Glutamatergic neuron (in vitro differentiated cells): Measurements from ENCODE around the gene TXNDC15. TPM values are rescaled to one million over a fixed set of nuclear protein-coding genes. Genes with fewer than 3 reads are reported as not detected.

ENCODE experiments used
- DNase-seq: peaks from one replicate; pipeline ENCODE4 v3.0.0; 2022
- H3K27ac Mint-ChIP-seq: one replicate; pipeline ENCODE4 v1.8.0; 2020; ENCODE audit warnings: mild to moderate bottlenecking, mixed read lengths, inconsistent platforms; ENCODE audit not compliant: unreplicated experiment
- H3K27me3 Mint-ChIP-seq: one replicate; pipeline ENCODE4 v1.8.0; 2020; ENCODE audit warnings: mild to moderate bottlenecking, moderate library complexity, mixed read lengths, inconsistent platforms; ENCODE audit not compliant: unreplicated experiment
- H3K36me3 Mint-ChIP-seq: one replicate; pipeline ENCODE4 v1.8.0; 2020; ENCODE audit warnings: mild to moderate bottlenecking, mixed read lengths, inconsistent platforms; ENCODE audit not compliant: unreplicated experiment
- H3K4me1 Mint-ChIP-seq: one replicate; pipeline ENCODE4 v1.8.0; 2020; ENCODE audit warnings: mild to moderate bottlenecking, low read depth, mixed read lengths, inconsistent platforms; ENCODE audit not compliant: unreplicated experiment
- H3K4me3 Mint-ChIP-seq: one replicate; pipeline ENCODE4 v1.8.0; 2020; ENCODE audit warnings: mild to moderate bottlenecking, mixed read lengths, inconsistent platforms; ENCODE audit not compliant: unreplicated experiment
- H3K9me3 Mint-ChIP-seq: one replicate; pipeline ENCODE4 v1.8.0; 2020; ENCODE audit warnings: mild to moderate bottlenecking, moderate library complexity, mixed read lengths, inconsistent platforms; ENCODE audit not compliant: unreplicated experiment
- total RNA-seq: library from RNA; stranded (reverse); fragmentation: NEBNext Ultra II Directional; extraction: Animal tissue kit (Norgen Biotek cat#: 25700); gene quantifications from one replicate; pipeline ENCODE4 v1.2.1, GENCODE V29; 2021; ENCODE audit not compliant: unreplicated experiment
- TF ChIP-seq, protein P1 (sequence below): fragments of 200-600 bp; sonication (generic); IDR thresholded peaks from one replicate; pipeline ENCODE4 v1.5.0; 2021; ENCODE audit not compliant: partially characterized antibody, unreplicated experiment

The TXNDC15 gene
- total RNA-seq, 1 donor from 2014 or later: 57.5 TPM

DNA sequence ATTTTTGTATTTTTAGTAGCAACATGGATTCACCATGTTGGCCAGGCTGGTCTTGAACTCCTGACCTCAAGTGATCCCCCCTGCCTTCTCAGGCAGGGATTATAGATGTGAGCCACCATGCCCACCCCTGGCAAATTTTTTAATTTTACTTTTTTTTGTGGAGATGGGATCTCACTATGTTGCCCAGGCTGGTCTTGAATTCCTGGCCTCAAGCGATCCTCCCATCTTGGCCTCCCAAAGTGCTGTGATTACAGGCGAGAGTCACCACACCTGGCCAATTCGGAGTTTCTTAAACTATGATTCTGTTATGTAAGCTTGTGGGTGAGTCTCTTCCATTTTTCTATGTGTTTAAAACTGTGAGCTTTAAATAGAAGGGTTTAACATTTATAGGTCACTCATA, 58.3 kb downstream of the TXNDC15 start:
- DNase-seq: no peak
- TF ChIP-seq, protein P1, sequence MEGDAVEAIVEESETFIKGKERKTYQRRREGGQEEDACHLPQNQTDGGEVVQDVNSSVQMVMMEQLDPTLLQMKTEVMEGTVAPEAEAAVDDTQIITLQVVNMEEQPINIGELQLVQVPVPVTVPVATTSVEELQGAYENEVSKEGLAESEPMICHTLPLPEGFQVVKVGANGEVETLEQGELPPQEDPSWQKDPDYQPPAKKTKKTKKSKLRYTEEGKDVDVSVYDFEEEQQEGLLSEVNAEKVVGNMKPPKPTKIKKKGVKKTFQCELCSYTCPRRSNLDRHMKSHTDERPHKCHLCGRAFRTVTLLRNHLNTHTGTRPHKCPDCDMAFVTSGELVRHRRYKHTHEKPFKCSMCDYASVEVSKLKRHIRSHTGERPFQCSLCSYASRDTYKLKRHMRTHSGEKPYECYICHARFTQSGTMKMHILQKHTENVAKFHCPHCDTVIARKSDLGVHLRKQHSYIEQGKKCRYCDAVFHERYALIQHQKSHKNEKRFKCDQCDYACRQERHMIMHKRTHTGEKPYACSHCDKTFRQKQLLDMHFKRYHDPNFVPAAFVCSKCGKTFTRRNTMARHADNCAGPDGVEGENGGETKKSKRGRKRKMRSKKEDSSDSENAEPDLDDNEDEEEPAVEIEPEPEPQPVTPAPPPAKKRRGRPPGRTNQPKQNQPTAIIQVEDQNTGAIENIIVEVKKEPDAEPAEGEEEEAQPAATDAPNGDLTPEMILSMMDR: no peak
- no peaks in the 10 kb centered on the region for H3K27me3 Mint-ChIP-seq
- no peak overlapping the region for H3K27ac Mint-ChIP-seq
- no peaks in the 10 kb centered on the region for H3K36me3 Mint-ChIP-seq
- H3K4me1 Mint-ChIP-seq: no peaks in the 10 kb centered on the region
- no peak overlapping the region for H3K4me3 Mint-ChIP-seq
- no peaks in the 10 kb centered on the region for H3K9me3 Mint-ChIP-seq

DNA sequence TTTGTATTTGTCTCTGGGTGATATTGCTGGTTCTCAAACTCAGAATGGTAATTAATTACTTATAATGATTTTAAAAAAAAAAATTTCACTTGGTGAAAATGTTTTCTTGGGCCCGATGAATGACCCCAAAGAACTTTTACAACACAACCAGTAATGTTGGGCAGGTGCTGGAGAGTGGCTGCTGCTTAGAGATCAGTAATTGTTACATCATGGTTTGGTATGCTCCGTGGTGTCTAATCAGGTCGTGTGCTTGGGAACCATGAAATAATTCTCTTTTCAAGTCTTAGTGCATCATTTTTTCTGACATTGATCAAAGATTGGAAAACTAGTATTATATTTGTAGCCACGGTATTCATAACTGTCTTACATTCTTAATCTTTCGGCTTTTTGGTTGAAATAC, 60.0 kb downstream of the TXNDC15 start:
- no peak for DNase-seq
- Mint-ChIP-seq H3K27me3 (no peaks in the 10 kb centered on the region), H3K27ac (no peak overlapping the region), H3K9me3 (no peaks in the 10 kb centered on the region), H3K36me3 (no peaks in the 10 kb centered on the region), H3K4me1 (no peaks in the 10 kb centered on the region), H3K4me3 (no peak overlapping the region)
- TF ChIP-seq, protein P1: no peak

DNA sequence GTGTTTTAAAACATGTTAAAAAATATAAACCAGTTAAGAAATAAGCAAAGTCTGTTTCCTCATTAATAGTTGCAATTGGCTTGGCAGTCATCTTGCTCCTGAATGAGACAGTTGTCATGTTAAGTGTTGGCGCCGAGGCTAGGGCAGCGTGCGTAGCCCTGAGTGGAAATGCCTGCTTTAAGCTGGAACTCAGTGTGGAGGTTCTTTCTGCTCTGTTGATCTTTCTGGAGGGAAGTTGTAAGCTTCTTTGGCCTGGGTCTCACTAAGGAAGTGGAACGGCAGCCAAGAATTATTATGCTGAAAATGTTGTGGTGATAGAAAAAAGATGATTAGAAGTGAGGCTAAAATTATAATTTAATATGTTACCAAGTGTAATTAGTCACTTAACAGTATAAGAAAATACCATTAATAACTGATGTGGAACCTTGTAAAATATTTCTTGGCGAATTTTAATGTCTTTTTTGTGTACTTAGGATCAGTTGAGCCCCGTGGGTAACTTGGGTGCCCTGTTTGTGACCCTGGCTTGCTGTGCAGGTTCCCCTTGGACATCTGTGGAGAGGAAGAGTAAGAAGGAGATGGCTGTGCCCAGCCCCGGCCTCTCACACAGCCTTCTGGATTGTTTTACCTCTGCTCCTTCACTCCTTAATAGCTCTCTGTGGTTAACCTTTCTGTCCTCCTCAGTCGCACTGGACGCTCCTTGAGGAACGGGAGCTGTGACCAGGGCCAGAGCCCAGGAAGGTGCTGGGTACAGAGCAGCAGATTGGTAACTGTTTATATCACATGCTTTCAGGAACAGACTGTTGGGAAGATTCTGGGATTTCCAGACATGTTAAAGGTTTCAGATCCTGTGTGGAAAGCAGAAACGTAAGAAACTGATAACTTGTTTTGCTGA, 61.8 kb downstream of the TXNDC15 start:
- Mint-ChIP-seq H3K27ac (no peak overlapping the region), H3K4me1 (no peaks in the 10 kb centered on the region), H3K27me3 (no peaks in the 10 kb centered on the region), H3K9me3 (no peaks in the 10 kb centered on the region), H3K36me3 (no peaks in the 10 kb centered on the region), H3K4me3 (no peak overlapping the region)
- TF ChIP-seq, protein P1: no peak
- no peak for DNase-seq

DNA sequence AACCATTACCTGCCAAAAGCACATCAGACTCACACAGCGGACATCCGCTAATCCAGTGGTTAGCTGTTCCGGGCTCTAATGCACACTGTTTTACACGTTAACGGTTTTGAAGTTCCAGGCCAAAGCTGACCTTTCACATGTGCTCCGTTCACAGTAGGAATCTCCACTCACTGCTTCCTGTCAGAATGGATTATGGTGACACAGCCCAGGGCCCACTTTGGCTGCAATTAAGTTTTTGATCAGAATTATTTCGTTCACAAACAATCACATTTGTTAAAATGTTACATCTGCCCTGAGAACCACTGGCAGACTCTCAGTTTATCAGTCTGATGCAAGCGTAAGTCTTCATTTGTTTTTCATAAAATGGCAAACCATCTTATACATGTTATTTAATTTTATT, 63.4 kb downstream of the TXNDC15 start:
- Mint-ChIP-seq H3K27me3 (no peaks in the 10 kb centered on the region), H3K4me3 (no peak overlapping the region), H3K4me1 (no peaks in the 10 kb centered on the region), H3K36me3 (no peaks in the 10 kb centered on the region), H3K27ac (no peak overlapping the region), H3K9me3 (no peaks in the 10 kb centered on the region)
- TF ChIP-seq, protein P1: no peak
- no peak for DNase-seq

DNA sequence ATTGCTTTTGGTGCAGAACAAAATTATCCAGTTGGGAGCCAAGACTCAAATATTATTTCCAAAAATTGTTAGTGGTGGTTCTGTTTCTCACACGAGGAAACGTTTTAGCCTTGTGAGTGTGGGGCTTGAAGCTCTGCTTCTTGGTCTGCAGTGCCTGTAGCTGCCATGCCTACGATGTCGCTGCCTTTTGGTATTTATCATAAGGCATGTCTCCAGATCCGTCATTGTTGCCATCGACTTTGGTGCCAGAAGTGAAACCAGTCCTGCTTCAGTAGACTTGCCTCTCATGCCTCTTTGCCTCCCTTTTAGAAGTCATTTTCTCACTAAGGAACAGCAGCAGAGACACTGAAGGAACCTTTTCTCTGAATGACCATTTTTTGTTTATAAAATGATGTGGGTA, 63.9 kb downstream of the TXNDC15 start:
- DNase-seq: no peak
- H3K4me3 Mint-ChIP-seq: no peak overlapping the region
- no peak overlapping the region for H3K27ac Mint-ChIP-seq
- no peaks in the 10 kb centered on the region for H3K27me3 Mint-ChIP-seq
- TF ChIP-seq, protein P1: no peak
- no peaks in the 10 kb centered on the region for H3K4me1 Mint-ChIP-seq
- H3K9me3 Mint-ChIP-seq: no peaks in the 10 kb centered on the region
- no peaks in the 10 kb centered on the region for H3K36me3 Mint-ChIP-seq
